Islet of Langerhans (tissue), 1 donor: Measurements from ENCODE around the gene ASAP2.

ENCODE experiments used
- FAIRE-seq: peaks from one replicate; lab custom pipeline; 2011; peaks lifted over from hg19 to GRCh38; lab: Jason Lieb, UNC

Gene ASAP2

GRCh38 chr2:9278439-9278838, 71.8 kb downstream of the ASAP2 start:
- FAIRE-seq, result no peak

GRCh38 chr2:9279426-9279825, 72.8 kb downstream of the ASAP2 start:
- FAIRE-seq, result no peak

- no peak for FAIRE-seq
Observed at GRCh38 chr2:9280224-9280623, 73.6 kb downstream of the ASAP2 start.

- no peak for FAIRE-seq
Observed at GRCh38 chr2:9281145-9281544, 74.5 kb downstream of the ASAP2 start.

- no peak for FAIRE-seq
Observed at GRCh38 chr2:9282128-9283112, 75.8 kb downstream of the ASAP2 start.

- FAIRE-seq, result no peak
Observed at GRCh38 chr2:9284521-9285297, 78.1 kb downstream of the ASAP2 start.

- FAIRE-seq, result no peak
Observed at GRCh38 chr2:9285385-9285920, 78.8 kb downstream of the ASAP2 start.

GRCh38 chr2:9285921-9286320, 79.3 kb downstream of the ASAP2 start:
- FAIRE-seq, result no peak

- FAIRE-seq, result no peak
Observed at GRCh38 chr2:9286554-9287399, 80.2 kb downstream of the ASAP2 start.

- no peak for FAIRE-seq
Observed at GRCh38 chr2:9287400-9288045, 80.9 kb downstream of the ASAP2 start.

- FAIRE-seq, result no peak
Observed at GRCh38 chr2:9288233-9288632, 81.6 kb downstream of the ASAP2 start.

- no peak for FAIRE-seq
Observed at GRCh38 chr2:9288681-9289338, 82.2 kb downstream of the ASAP2 start.

- no peak for FAIRE-seq
Observed at GRCh38 chr2:9291331-9291730, 84.7 kb downstream of the ASAP2 start.

- FAIRE-seq, result no peak
Observed at GRCh38 chr2:9291866-9292265, 85.3 kb downstream of the ASAP2 start.

GRCh38 chr2:9292426-9292825, 85.8 kb downstream of the ASAP2 start:
- FAIRE-seq, result no peak

GRCh38 chr2:9294764-9295163, 88.2 kb downstream of the ASAP2 start:
- no peak for FAIRE-seq

GRCh38 chr2:9296559-9296958, 89.9 kb downstream of the ASAP2 start:
- FAIRE-seq, result no peak

- FAIRE-seq, result no peak
Observed at GRCh38 chr2:9297156-9297555, 90.5 kb downstream of the ASAP2 start.

- no peak for FAIRE-seq
Observed at GRCh38 chr2:9297807-9298206, 91.2 kb downstream of the ASAP2 start.

- no peak for FAIRE-seq
Observed at GRCh38 chr2:9298583-9298982, 92.0 kb downstream of the ASAP2 start.
